ENCODE results near the gene ABCA7. TPM values are rescaled to one million over a fixed set of nuclear protein-coding genes. Genes with fewer than 3 reads are reported as not detected.

The ABCA7 gene
- total RNA-seq, 1 experiment from 2014 or later, result 0.26 TPM

- H3K36me3 ChIP-seq, result no peaks in the 10 kb centered on the region
- no peak overlapping the region for H3K4me3 ChIP-seq
- no peak for DNase-seq
- H3K27me3 ChIP-seq, result no peaks in the 10 kb centered on the region
- H3K9me3 ChIP-seq, result no peaks in the 10 kb centered on the region
Measured at GRCh38 chr19:1054102-1055027, 14.5 kb downstream of the ABCA7 start.

- no peak overlapping the region for H3K4me3 ChIP-seq
- H3K9me3 ChIP-seq, result no peaks in the 10 kb centered on the region
- H3K27me3 ChIP-seq, result no peaks in the 10 kb centered on the region
- H3K36me3 ChIP-seq, result no peaks in the 10 kb centered on the region
- no peak for DNase-seq
Measured at GRCh38 chr19:1055028-1055425, 15.1 kb downstream of the ABCA7 start.

- no peak overlapping the region for H3K4me3 ChIP-seq
- H3K9me3 ChIP-seq, result no peaks in the 10 kb centered on the region
- no peak for DNase-seq
- H3K27me3 ChIP-seq, result no peaks in the 10 kb centered on the region
- no peaks in the 10 kb centered on the region for H3K36me3 ChIP-seq
Measured at GRCh38 chr19:1055886-1056620, 16.1 kb downstream of the ABCA7 start.

GRCh38 chr19:1057176-1057855 lies 17.4 kb downstream of the ABCA7 start:
- H3K9me3 ChIP-seq, result no peaks in the 10 kb centered on the region

GRCh38 chr19:1058112-1058511 lies 18.2 kb downstream of the ABCA7 start:
- H3K36me3 ChIP-seq, result no peaks in the 10 kb centered on the region
- no peak for DNase-seq
- no peak overlapping the region for H3K4me3 ChIP-seq
- H3K27me3 ChIP-seq, result no peaks in the 10 kb centered on the region
- H3K9me3 ChIP-seq, result no peaks in the 10 kb centered on the region

More at GRCh38 chr19:1057176-1057855, 17.4 kb downstream of the ABCA7 start:
- peak; percentile 42 for DNase-seq
- Histone ChIP-seq H3K27me3 (no peaks in the 10 kb centered on the region), H3K4me3 (no peak overlapping the region), H3K36me3 (no peaks in the 10 kb centered on the region)

- Histone ChIP-seq H3K36me3 (no peaks in the 10 kb centered on the region), H3K27me3 (no peaks in the 10 kb centered on the region), H3K9me3 (no peaks in the 10 kb centered on the region), H3K4me3 (no peak overlapping the region)
- no peak for DNase-seq
Measured at GRCh38 chr19:1060689-1061088, 20.8 kb downstream of the ABCA7 start.

GRCh38 chr19:1061987-1062386 lies 22.1 kb downstream of the ABCA7 start:
- DNase-seq, result no peak
- no peaks in the 10 kb centered on the region for H3K9me3 ChIP-seq
- no peaks in the 10 kb centered on the region for H3K27me3 ChIP-seq

GRCh38 chr19:1062387-1063029 lies 22.6 kb downstream of the ABCA7 start:
- H3K9me3 ChIP-seq, result no peaks in the 10 kb centered on the region
- no peak for DNase-seq
- H3K4me3 ChIP-seq, result no peak overlapping the region
- no peaks in the 10 kb centered on the region for H3K27me3 ChIP-seq
- no peaks in the 10 kb centered on the region for H3K36me3 ChIP-seq

More at GRCh38 chr19:1061987-1062386, 22.1 kb downstream of the ABCA7 start:
- Histone ChIP-seq H3K4me3 (no peak overlapping the region), H3K36me3 (no peaks in the 10 kb centered on the region)

GRCh38 chr19:1063030-1063908 lies 23.4 kb downstream of the ABCA7 start:
- Histone ChIP-seq H3K4me3 (no peak overlapping the region), H3K36me3 (no peaks in the 10 kb centered on the region), H3K9me3 (no peaks in the 10 kb centered on the region), H3K27me3 (no peaks in the 10 kb centered on the region)
- DNase-seq, result peak; percentile 20

- Histone ChIP-seq H3K4me3 (no peak overlapping the region), H3K9me3 (no peaks in the 10 kb centered on the region), H3K36me3 (no peaks in the 10 kb centered on the region), H3K27me3 (no peaks in the 10 kb centered on the region)
- DNase-seq, result no peak
Measured at GRCh38 chr19:1063909-1064660, 24.2 kb downstream of the ABCA7 start.

GRCh38 chr19:1064661-1065605 lies 25.0 kb downstream of the ABCA7 start:
- DNase-seq, result peak; percentile 66
- Histone ChIP-seq H3K27me3 (no peaks in the 10 kb centered on the region), H3K36me3 (no peaks in the 10 kb centered on the region), H3K4me3 (no peak overlapping the region), H3K9me3 (no peaks in the 10 kb centered on the region)

- Histone ChIP-seq H3K4me3 (no peak overlapping the region), H3K9me3 (no peaks in the 10 kb centered on the region), H3K27me3 (no peaks in the 10 kb centered on the region), H3K36me3 (no peaks in the 10 kb centered on the region)
- no peak for DNase-seq
Measured at GRCh38 chr19:1065606-1066109, 25.8 kb downstream of the ABCA7 start.

GRCh38 chr19:1066251-1066747 lies 26.4 kb downstream of the ABCA7 start:
- H3K9me3 ChIP-seq, result no peaks in the 10 kb centered on the region
- no peaks in the 10 kb centered on the region for H3K27me3 ChIP-seq
- H3K36me3 ChIP-seq, result no peaks in the 10 kb centered on the region
- H3K4me3 ChIP-seq, result no peak overlapping the region
- DNase-seq, result no peak

- Histone ChIP-seq H3K9me3 (no peaks in the 10 kb centered on the region), H3K27me3 (no peaks in the 10 kb centered on the region), H3K36me3 (no peaks in the 10 kb centered on the region), H3K4me3 (no peak within 1 kb of the TSS)
- DNase-seq, result no peak
Measured at GRCh38 chr19:1066748-1067340, 26.9 kb downstream of the ABCA7 start, which contains the start of gene ARHGAP45. ARHGAP45 (plus strand) TSS chr19:1067167; CDS start chr19:1067406, 239 bp downstream.

Data from MG63 (cell line).